Cardiac fibroblast (primary cell): ENCODE measurements around the gene CNOT1.
A peak's percentile ranks its signal among the peaks of the same experiment; 100 is the strongest.
"Not testable (repeated sequence)": the region's sequence is repeated elsewhere in the genome, so short reads cannot be mapped to it uniquely, and the experiment has no call there.

ENCODE experiments used
- DNase-seq, 2 donors: peaks; one replicate each; pipeline versions ENCODE4 v3.0.0 to v3.0.0-alpha.2; 2010; ENCODE audit warnings: low read depth in 2 of 2
- H3K4me3 ChIP-seq, 2 donors: replicated peaks in 1 of 2; 1 replicate in 1 of 2; 2 replicates in 1 of 2; pipeline ENCODE4 v1.5.1; 2011; ENCODE audit warnings: low read depth in 2 of 2, low read length in 2 of 2, mild to moderate bottlenecking in 2 of 2, moderate library complexity in 1 of 2
- CTCF ChIP-seq: IDR thresholded peaks from one replicate; pipeline ENCODE4 v1.5.1; 2011; ENCODE audit warnings: low read depth, mild to moderate bottlenecking, low read length, inconsistent platforms

The CNOT1 gene

GRCh38 chr16:58624209-58624608 is 5.4 kb downstream of the CNOT1 start:
- H3K4me3 ChIP-seq = no peak overlapping the region
- DNase-seq = no peak
- TF ChIP-seq CTCF = no peak

GRCh38 chr16:58620396-58620795 is 9.2 kb downstream of the CNOT1 start:
- no peak for DNase-seq
- no peak overlapping the region for H3K4me3 ChIP-seq
- TF ChIP-seq CTCF = no peak

- TF ChIP-seq CTCF = no peak
- DNase-seq = peak; percentile 6 to 46
- H3K4me3 ChIP-seq = no peak overlapping the region
Observed at GRCh38 chr16:58615280-58615679, 14.3 kb downstream of the CNOT1 start.

GRCh38 chr16:58614860-58615259 is 14.8 kb downstream of the CNOT1 start:
- TF ChIP-seq CTCF = no peak
- DNase-seq = no peak
- H3K4me3 ChIP-seq = no peak overlapping the region

GRCh38 chr16:58614212-58614611 is 15.4 kb downstream of the CNOT1 start:
- TF ChIP-seq CTCF = no peak
- DNase-seq = peak; percentile 41 to 62
- H3K4me3 ChIP-seq = no peak overlapping the region

- not testable (repeated sequence) for DNase-seq, H3K4me3 ChIP-seq
Observed at GRCh38 chr16:58612965-58613364, 16.7 kb downstream of the CNOT1 start.

- DNase-seq = no peak
- H3K4me3 ChIP-seq = no peak overlapping the region
- TF ChIP-seq CTCF = no peak
Observed at GRCh38 chr16:58608601-58609136, 21.0 kb downstream of the CNOT1 start.
